ENCODE measurements around the gene C21orf58. TPM values are rescaled to one million over a fixed set of nuclear protein-coding genes. Genes with fewer than 3 reads are reported as not detected.

C21orf58 gene
- total and polyA plus RNA-seq, 2 experiments from 2014 or later: 17.7 to 23.9 TPM

DNA sequence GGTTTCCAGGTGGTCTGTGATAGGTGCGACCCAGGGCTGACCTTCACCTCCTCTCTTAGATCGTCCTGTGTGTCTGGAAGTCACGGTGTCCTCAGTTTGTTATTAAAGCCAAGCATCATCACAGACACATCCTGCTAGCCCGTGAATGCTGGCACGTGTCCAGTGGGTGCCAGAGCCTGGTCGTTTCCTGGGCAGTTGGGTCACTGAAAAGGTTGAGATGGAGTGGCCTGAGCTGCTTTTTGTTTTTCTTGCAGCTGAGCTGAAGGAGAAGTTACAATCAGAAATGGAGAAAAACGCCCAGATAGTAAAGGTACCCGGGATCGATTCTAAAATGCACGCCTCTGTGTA, 23.5 kb upstream of the C21orf58 start:
- Mint-ChIP-seq H3K4me1 (no peaks in the 10 kb centered on the region), H3K27me3 (ENCODE audit: insufficient read depth, low read depth, poor library complexity) (peaks cover 2% of the 10 kb centered on the region), H3K9me3 (no peaks in the 10 kb centered on the region), H3K36me3 (ENCODE audit: low read depth) (peaks cover 62% of the 10 kb centered on the region), H3K4me3 (no peak overlapping the region), H3K27ac (no peak overlapping the region)
- Histone ChIP-seq H3F3A (replicated peaks; ENCODE audit: low read depth) (no peaks in the 10 kb centered on the region), H2AFZ (no peak overlapping the region), H3K4me1 (ENCODE audit: insufficient read depth) (no peaks in the 10 kb centered on the region), H3K79me2 (replicated peaks; ENCODE audit: insufficient read depth) (peaks cover 30% of the 10 kb centered on the region), H3K4me3 (no peak overlapping the region), H4K20me1 (replicated peaks; ENCODE audit: insufficient read depth) (peaks cover 3% of the 10 kb centered on the region), H3K9me2 (ENCODE audit: insufficient read depth) (no peaks in the 10 kb centered on the region), H3K27ac (ENCODE audit: low read depth) (no peak overlapping the region), H3K4me2 (no peak overlapping the region), H3K27me3 (ENCODE audit: insufficient read depth) (no peaks in the 10 kb centered on the region), H3K36me3 (ENCODE audit: insufficient read depth) (peaks cover 18% of the 10 kb centered on the region)
- ATAC-seq: no peak
- no peak for TF ChIP-seq ZNF462 (CRISPR knock-in tag; IDR thresholded peaks at IDR 0.05)
- TF ChIP-seq, protein P1, sequence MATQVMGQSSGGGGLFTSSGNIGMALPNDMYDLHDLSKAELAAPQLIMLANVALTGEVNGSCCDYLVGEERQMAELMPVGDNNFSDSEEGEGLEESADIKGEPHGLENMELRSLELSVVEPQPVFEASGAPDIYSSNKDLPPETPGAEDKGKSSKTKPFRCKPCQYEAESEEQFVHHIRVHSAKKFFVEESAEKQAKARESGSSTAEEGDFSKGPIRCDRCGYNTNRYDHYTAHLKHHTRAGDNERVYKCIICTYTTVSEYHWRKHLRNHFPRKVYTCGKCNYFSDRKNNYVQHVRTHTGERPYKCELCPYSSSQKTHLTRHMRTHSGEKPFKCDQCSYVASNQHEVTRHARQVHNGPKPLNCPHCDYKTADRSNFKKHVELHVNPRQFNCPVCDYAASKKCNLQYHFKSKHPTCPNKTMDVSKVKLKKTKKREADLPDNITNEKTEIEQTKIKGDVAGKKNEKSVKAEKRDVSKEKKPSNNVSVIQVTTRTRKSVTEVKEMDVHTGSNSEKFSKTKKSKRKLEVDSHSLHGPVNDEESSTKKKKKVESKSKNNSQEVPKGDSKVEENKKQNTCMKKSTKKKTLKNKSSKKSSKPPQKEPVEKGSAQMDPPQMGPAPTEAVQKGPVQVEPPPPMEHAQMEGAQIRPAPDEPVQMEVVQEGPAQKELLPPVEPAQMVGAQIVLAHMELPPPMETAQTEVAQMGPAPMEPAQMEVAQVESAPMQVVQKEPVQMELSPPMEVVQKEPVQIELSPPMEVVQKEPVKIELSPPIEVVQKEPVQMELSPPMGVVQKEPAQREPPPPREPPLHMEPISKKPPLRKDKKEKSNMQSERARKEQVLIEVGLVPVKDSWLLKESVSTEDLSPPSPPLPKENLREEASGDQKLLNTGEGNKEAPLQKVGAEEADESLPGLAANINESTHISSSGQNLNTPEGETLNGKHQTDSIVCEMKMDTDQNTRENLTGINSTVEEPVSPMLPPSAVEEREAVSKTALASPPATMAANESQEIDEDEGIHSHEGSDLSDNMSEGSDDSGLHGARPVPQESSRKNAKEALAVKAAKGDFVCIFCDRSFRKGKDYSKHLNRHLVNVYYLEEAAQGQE (IDR thresholded peaks at IDR 0.05; ENCODE audit: unreplicated experiment): no peak
- DNase-seq (ENCODE audit: low spot score): no peak

Measured in GM23338 (cell line).